GM12872 (cell line): Measurements from ENCODE around the gene KIF1A.

Experiments
- TF ChIP-seq, protein P1 (sequence below): IDR thresholded peaks from 3 replicates; pipeline ENCODE4 v1.5.1; 2011; ENCODE audit warnings: low read depth, mild to moderate bottlenecking, low read length, moderate library complexity; ENCODE audit not compliant: insufficient read depth

KIF1A gene

DNA sequence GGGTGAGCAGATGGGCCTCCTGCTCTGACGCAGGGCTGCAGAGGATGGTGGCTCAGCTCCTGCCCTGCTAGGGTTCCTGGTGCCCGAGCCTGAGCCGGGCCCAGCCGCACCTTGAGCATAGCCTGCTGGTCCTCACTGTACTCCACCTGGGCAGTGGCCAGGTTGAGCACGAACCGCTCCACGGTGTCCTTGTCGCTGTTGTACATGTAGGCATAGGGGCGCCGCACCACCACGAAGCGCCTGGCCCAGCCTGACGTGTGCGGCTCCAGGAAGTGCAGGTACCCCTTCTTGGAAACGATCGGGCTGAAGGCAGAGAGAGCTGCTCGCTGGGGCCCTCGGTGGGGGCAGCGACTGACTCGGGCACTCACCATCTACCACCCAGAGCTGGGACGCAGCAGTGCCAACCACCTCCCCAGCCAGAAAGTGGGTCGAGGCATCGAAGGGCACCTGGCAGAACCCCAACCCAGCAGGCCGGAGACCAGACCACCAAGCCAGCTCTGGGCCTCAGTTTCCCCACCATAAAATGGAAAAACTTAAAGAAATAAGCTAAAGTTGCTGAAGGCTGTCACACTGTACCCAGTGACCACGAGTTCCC lies 101.0 kb downstream of the KIF1A start:
- TF ChIP-seq, protein P1, sequence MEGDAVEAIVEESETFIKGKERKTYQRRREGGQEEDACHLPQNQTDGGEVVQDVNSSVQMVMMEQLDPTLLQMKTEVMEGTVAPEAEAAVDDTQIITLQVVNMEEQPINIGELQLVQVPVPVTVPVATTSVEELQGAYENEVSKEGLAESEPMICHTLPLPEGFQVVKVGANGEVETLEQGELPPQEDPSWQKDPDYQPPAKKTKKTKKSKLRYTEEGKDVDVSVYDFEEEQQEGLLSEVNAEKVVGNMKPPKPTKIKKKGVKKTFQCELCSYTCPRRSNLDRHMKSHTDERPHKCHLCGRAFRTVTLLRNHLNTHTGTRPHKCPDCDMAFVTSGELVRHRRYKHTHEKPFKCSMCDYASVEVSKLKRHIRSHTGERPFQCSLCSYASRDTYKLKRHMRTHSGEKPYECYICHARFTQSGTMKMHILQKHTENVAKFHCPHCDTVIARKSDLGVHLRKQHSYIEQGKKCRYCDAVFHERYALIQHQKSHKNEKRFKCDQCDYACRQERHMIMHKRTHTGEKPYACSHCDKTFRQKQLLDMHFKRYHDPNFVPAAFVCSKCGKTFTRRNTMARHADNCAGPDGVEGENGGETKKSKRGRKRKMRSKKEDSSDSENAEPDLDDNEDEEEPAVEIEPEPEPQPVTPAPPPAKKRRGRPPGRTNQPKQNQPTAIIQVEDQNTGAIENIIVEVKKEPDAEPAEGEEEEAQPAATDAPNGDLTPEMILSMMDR = no peak

DNA sequence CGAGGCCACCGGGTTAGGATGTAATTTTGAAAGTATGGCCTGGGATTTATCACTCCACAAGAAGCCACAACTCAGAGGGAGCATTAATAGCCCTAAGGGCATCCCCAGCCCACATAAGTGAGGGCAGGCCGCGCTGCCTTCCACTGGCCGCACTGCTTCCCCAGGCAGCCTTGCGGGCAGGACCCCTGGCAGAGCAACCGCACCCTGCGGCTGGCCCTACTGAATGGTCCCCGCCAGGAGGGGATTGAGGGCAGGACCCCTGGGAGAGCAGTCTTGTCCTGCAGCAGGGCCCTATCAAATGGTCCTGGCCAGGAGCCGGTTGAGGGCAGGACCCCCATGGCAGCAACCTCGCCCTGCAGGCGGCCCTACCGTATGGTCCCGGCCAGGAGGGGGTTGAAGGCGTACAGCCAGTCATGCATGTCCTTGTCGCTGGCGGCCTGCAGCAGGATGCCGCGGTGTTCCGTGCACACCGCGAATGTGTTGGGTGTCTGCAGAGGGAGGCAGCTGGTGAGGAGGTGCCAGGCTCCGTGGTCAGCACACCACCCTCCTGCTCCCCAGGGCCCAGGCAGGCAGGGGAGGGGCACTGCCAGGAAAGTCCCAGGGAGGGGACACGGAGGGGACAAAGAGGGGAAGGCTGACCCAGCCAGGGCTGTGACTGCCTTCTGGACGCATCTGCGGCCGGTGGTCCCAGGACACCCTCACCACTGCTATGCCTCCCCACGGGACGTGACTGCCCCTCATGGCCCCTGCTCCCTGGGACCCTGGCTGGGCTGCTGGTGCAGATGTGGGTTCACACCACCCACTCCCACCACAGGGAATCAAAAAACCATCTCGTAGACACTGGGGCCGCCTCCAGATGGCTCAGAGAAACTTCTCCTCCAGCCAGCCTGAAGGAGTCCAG lies 102.1 kb downstream of the KIF1A start:
- TF ChIP-seq, protein P1 = no peak

DNA sequence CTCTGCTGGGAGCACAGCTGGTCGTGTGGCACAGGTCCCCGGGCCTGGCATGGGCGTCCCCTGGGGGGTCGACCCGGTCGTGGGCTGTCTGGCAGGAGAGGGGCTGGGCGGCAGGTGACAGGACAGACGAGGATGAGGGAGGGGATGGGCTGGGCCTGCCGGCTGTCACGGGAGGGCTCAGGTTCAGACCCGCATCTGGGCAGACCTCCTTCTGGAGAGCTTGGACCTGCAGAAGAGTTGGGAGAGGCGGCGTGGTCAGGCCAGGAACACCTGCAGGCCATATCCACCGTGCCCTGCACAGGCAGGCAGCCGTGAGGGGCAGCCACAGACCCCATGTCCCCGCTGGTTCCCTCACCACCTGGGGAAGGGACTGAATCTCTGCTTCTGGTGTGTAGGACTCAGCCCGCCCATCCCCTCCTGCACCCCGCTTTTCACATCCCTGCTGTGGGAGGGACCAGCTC lies 102.8 kb downstream of the KIF1A start:
- TF ChIP-seq, protein P1 = no peak

DNA sequence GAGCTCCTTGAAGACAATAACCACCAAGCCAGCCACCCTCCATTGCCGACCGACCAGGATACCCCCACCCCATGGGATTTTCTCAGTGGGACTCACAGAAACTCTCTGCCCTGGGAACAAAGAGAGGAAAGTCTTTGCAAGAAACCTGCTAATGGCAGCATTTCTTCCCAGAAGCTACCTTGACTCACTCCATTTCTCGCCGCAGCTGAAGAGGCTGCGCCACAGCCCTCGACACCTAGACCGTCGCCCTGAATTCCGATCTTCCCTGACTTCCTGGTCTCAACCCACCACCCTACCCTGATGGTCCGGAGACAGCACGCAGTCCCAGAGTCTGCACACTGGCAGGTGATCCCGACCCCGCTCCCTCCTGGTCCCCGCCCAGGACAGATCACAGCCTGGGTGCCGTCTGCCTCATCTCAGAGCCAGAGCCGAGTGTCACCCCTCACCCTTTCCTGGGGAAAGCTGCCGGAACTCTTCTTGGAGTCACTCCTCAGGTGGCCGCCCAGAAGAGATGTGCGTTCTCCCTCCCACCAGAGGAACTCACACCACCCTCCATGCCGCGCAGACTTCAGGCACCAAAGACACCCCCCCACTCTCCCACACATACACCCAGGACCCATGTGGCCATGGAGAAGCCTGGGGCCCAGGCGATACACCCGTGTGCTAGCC lies 103.8 kb downstream of the KIF1A start:
- TF ChIP-seq, protein P1 = no peak

DNA sequence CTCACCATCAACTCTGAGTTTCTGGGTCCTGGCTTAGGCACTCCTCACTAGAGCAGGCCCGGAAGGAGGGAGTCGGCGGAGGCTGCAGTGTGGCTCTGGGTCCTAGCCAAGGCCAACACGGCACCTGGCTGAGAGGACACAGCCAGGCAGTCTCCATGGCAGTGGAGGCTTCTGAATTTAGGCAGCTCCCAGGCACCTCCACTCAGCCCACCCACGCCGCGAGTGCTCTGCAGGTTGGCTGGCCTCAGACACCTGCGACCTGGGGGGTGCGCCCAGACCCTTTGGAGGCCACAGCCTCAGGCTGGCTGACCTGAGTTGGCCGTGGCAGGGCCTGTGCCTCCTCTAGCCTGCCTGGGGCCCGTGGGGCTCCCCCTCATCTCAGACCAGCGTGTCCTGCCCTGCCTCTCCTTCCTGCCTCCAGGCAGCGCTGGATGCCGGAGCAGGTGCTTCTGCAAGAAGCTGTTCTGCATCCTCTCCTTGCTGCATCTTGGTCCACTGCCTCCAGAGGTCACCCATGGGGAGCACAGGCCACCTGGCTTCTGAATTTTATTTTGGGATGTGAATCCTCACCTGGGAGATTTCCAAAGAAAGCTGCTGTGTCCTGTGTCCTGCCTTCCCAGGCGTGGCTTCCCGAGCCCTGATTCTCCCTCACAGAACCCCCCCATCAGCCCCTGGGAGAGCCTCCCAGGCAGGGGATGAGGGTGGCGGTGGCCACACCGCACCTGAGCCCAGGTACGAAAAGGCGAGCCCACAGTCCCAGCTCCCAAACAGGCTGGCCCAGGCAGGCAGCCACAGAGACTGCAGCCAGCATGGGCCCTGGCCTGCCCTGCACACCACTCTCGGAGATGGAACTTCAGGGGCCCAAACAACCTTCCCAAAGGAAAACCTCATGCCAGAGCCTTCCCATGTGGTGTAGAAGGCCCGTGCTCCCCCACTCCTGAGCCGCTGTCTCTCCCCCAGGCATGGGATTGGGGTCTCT lies 105.0 kb downstream of the KIF1A start:
- TF ChIP-seq, protein P1 = no peak

DNA sequence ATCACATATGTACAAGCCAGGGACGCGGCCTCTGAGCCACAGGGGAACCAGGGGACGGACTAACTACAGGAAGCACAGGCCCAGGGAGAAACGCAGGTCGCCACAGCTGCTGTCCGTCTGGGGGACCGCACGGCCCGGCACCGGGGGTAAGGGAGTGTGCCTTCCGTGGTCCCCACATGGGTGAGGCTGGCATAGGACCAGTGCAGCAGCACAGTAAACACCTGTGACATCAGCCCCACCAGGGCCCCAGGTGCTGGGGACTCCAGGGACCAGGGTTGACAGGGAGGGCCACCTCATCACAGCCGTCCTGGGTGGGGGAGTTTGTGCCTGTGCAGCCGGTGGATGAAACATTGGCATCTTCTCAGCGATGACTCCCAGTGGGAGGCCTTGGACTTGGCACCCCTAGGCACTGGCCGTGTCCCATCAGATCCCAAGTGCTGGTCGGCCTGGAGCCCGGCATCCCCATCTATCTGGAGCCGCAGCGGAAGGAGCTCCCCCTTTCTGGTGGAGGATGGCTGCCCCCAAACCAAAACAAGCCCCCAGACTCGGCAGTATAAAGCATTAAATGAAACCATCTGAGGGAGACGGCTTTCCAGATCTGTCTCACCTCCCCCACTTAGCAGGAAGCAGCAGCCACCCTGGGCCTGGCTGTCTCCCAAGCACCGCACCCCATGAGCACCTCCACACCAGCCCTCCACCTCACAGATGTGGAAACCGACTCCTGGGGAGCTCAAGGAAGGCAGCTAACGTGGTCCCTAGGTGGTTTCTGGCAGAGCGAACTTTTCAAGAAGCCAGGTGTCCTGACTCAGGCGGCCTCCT lies 105.9 kb downstream of the KIF1A start:
- TF ChIP-seq, protein P1 = no peak
